Panc1 (cell line): ENCODE results near the gene ANGPTL4. TPM values are rescaled to one million over a fixed set of nuclear protein-coding genes. Genes with fewer than 3 reads are reported as not detected.

Source experiments
- ATAC-seq: fragments of 200-7000 bp; cut with Tn5 transposase; 2 replicates; pipeline ENCODE4 v1.9.1; 2020; ENCODE audit warnings: mild to moderate bottlenecking, moderate library complexity
- BruUV-seq: library from RNA; stranded (reverse); fragments of 400-500 nt; replicated peaks from 2 replicates; lab custom pipeline; 2021; lab: Mats Ljungman, UMichigan
- CTCF ChIA-PET: fragments of 300-600 bp; sonication (Branson Sonifier 250); formaldehyde crosslinking; loops from one replicate; lab custom pipeline; 2022; ENCODE audit warnings: antibody characterized with exemption; lab: Charles Lee
- POLR2A ChIA-PET: fragments of 300-600 bp; sonication (Branson Sonifier 250); formaldehyde crosslinking; loops from one replicate; lab custom pipeline; 2022; ENCODE audit warnings: antibody characterized with exemption; lab: Charles Lee
- DNase-seq: peaks from one replicate; pipeline ENCODE4 v3.0.0-alpha.2; 2010; ENCODE audit warnings: low read depth, low spot score
- H3K27ac ChIP-seq: 2 replicates; pipeline ENCODE4 v1.5.1; 2011; ENCODE audit warnings: mild to moderate bottlenecking, low read length, inconsistent platforms
- H3K27me3 ChIP-seq: fragments of 200-500 bp; sonication (Bioruptor generic); 2 replicates; pipeline ENCODE4 v1.6.0; 2014; ENCODE audit warnings: low read length, inconsistent platforms; ENCODE audit not compliant: control insufficient read depth, insufficient read depth
- H3K36me3 ChIP-seq: fragments of 200-500 bp; sonication (Bioruptor generic); 2 replicates; pipeline ENCODE4 v1.5.1; 2014; ENCODE audit warnings: inconsistent platforms, mild to moderate bottlenecking, low read length, moderate library complexity; ENCODE audit not compliant: control insufficient read depth, insufficient read depth
- H3K4me1 ChIP-seq: 2 replicates; pipeline ENCODE4 v1.5.1; 2011; ENCODE audit warnings: inconsistent platforms, mild to moderate bottlenecking, low read length, moderate library complexity; ENCODE audit not compliant: control insufficient read depth, insufficient read depth
- H3K4me3 ChIP-seq, 2 experiments: 2 replicates each; pipeline ENCODE4 v1.5.1; 2011 to 2012; ENCODE audit warnings: low read depth in 2 of 2, low read length in 2 of 2, mild to moderate bottlenecking in 2 of 2, inconsistent platforms in 1 of 2, moderate library complexity in 1 of 2
- H3K9me3 ChIP-seq: fragments of 200-500 bp; sonication (Bioruptor generic); 2 replicates; pipeline ENCODE4 v1.5.1; 2014; ENCODE audit warnings: low read depth, mild to moderate bottlenecking, inconsistent platforms, low read length, moderate library complexity; ENCODE audit not compliant: control insufficient read depth, insufficient read depth
- POLR2AphosphoS5 ChIP-seq: IDR thresholded peaks from 2 replicates; pipeline ENCODE4 v1.6.1; 2012; ENCODE audit warnings: mild to moderate bottlenecking, low read depth, low read length, moderate library complexity
- SIN3A ChIP-seq: IDR thresholded peaks from 2 replicates; pipeline ENCODE4 v1.6.1; 2012; ENCODE audit warnings: low read depth, mild to moderate bottlenecking, low read length, moderate library complexity, borderline replicate concordance; ENCODE audit not compliant: insufficient read depth
- TCF7L2 ChIP-seq: IDR thresholded peaks from 2 replicates; pipeline ENCODE4 v1.6.1; 2011; ENCODE audit warnings: mild to moderate bottlenecking, low read depth, low read length, inconsistent platforms
- in situ Hi-C: cut with HindIII; loops from 2 replicates; pipeline ENCODE4 v1.10.0; 2016; ENCODE audit warnings: low sequenced_read_pairs, low pct_unique_long_range_greater_than_20kb
- intact Hi-C: fragments of 100-400 bp; cut with micrococcal nuclease; formaldehyde crosslinking; loops from one replicate; pipeline ENCODE4 v1.10.0; 2022; ENCODE audit not compliant: unreplicated experiment
- total RNA-seq: library from RNA; stranded (reverse); gene quantifications from one replicate; pipeline ENCODE4 v1.2.1, GENCODE V29; 2021; ENCODE audit not compliant: unreplicated experiment
- TF ChIP-seq, protein P1 (sequence below), 2 experiments: IDR thresholded peaks; 2 replicates each; pipeline ENCODE4 v1.6.1; 2011 to 2012; ENCODE audit warnings: low read depth in 2 of 2, control low read depth in 1 of 2, low read length in 1 of 2, mild to moderate bottlenecking in 1 of 2, moderate library complexity in 1 of 2; ENCODE audit not compliant: insufficient read depth in 1 of 2
- TF ChIP-seq, protein P2 (sequence below): fragments of 450-650 bp; IDR thresholded peaks from 2 replicates; pipeline ENCODE4 v1.5.1; 2017; ENCODE audit warnings: mild to moderate bottlenecking

The ANGPTL4 gene
- total RNA-seq, 1 experiment from 2014 or later, result 46.6 TPM

DNA sequence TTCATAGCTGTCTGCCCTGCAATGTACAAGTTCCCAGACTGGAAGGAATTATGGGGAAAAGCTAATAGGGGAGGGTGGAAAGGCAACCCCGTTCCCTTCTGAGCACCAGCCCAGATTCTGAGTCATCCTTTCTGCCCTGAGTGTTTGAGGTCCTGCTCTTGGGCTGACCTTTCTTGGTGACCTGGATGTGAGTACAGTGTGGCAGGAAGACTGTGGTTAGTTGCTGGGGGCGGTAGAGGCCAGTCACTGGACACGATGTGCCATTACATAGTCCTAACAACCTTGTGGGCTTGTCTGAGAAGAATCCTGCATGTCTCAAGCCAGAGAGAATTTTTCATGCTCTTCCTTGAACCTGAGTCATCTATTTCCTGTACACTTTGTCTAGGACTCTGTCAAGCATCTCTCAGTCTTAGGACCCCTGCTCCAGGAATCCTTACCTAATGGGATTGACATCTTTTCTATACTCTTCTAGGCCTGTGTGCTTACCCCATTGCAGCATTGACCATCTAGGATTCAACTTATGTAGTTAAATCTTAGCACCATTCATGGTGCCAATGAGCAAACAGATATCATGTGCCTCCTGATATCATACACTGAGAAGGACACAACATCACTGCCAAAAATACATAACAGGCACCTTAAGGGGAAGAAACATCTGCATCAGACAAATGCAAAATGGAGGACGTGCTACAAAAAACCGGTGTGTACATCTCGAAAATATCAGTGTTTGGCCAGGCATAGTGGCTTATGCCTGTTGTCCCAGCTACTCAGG is 8.1 kb upstream of the ANGPTL4 start:
- intact Hi-C loops, result loop anchor here (10.0 kb wide), 1 partner anchor 99 kb away; no protein-coding TSS in a partner anchor
- POLR2A ChIA-PET, result interaction anchor here (0.6 to 1.9 kb wide), 2 partner anchors 35 to 81 kb away, joined by 5 to 8 read pairs; partner anchors contain the start of gene RAB11B
- peak; percentile 88 for DNase-seq
- H3K9me3 ChIP-seq, result no peaks in the 10 kb centered on the region
- no TSS peak for BruUV-seq
- no peaks in the 10 kb centered on the region for H3K27me3 ChIP-seq
- H3K4me3 ChIP-seq, result no peak overlapping the region
- CTCF ChIA-PET, result interaction anchor here (1.3 kb wide), 1 partner anchor 57 kb away, joined by 3 read pairs; the partner anchor contains the start of gene MARCHF2
- peak; percentile 89 for ATAC-seq
- peak overlapping the region; percentile 56 for H3K27ac ChIP-seq
- TF ChIP-seq, protein P1, sequence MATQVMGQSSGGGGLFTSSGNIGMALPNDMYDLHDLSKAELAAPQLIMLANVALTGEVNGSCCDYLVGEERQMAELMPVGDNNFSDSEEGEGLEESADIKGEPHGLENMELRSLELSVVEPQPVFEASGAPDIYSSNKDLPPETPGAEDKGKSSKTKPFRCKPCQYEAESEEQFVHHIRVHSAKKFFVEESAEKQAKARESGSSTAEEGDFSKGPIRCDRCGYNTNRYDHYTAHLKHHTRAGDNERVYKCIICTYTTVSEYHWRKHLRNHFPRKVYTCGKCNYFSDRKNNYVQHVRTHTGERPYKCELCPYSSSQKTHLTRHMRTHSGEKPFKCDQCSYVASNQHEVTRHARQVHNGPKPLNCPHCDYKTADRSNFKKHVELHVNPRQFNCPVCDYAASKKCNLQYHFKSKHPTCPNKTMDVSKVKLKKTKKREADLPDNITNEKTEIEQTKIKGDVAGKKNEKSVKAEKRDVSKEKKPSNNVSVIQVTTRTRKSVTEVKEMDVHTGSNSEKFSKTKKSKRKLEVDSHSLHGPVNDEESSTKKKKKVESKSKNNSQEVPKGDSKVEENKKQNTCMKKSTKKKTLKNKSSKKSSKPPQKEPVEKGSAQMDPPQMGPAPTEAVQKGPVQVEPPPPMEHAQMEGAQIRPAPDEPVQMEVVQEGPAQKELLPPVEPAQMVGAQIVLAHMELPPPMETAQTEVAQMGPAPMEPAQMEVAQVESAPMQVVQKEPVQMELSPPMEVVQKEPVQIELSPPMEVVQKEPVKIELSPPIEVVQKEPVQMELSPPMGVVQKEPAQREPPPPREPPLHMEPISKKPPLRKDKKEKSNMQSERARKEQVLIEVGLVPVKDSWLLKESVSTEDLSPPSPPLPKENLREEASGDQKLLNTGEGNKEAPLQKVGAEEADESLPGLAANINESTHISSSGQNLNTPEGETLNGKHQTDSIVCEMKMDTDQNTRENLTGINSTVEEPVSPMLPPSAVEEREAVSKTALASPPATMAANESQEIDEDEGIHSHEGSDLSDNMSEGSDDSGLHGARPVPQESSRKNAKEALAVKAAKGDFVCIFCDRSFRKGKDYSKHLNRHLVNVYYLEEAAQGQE (IDR thresholded peaks at IDR 0.05; ENCODE audit: insufficient read depth in 1 of 2, low read depth in 2 of 2, low read length in 1 of 2), result no peak
- 0 out of 2 replicates have a peak, but pooled peaks have one; percentile 30 for TF ChIP-seq TCF7L2
- TF ChIP-seq SIN3A, result no peak
- peak; percentile 46; the same call in 1 of the 2 replicates for TF ChIP-seq POLR2AphosphoS5
- in situ Hi-C loops, result no loop called here
- 0 out of 2 replicates have a peak, but pooled peaks cover 4% of the 10 kb centered on the region for H3K4me1 ChIP-seq
- H3K36me3 ChIP-seq, result no peaks in the 10 kb centered on the region

DNA sequence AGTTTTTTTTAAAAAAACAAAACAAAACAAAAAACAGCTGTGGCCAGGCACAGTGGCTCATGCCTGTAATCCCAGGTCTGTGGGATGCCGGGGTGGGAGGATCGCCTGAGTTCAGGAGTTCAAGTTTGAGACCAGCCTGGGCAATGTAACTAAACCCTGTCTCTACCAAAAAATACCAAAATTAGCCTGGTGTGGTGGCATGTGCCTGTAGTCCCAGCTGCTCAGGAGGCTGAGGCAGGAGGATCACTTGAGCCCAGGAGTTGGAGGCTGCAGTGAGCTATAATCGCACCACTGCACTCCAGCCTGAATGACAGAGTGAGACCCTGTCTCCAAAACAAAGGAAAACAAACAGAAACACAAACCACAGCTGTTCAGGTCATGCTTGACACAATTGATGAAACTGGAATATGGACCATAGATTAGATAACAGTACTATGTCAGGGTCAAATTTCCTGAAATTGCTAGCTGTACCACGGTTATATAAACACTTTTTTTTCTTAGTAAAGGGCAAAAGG is 6.9 kb upstream of the ANGPTL4 start:
- intact Hi-C loops, result loop anchor here (10.0 kb wide), 1 partner anchor 98 kb away; no protein-coding TSS in a partner anchor
- H3K27ac ChIP-seq, result no peak overlapping the region

More for the DNA sequence above, 6.9 kb upstream of the ANGPTL4 start:
- H3K9me3 ChIP-seq, result no peaks in the 10 kb centered on the region
- CTCF ChIA-PET, result no interaction called here
- no peak for ATAC-seq
- peaks cover 8% of the 10 kb centered on the region; the same call in 1 of the 2 replicates for H3K4me1 ChIP-seq
- no peak overlapping the region for H3K4me3 ChIP-seq
- TF ChIP-seq, protein P1 (IDR thresholded peaks at IDR 0.05; ENCODE audit: insufficient read depth in 1 of 2, low read depth in 2 of 2, low read length in 1 of 2), result no peak
- TF ChIP-seq TCF7L2 (no peak), SIN3A (no peak), POLR2AphosphoS5 (no peak)
- TF ChIP-seq, protein P2, sequence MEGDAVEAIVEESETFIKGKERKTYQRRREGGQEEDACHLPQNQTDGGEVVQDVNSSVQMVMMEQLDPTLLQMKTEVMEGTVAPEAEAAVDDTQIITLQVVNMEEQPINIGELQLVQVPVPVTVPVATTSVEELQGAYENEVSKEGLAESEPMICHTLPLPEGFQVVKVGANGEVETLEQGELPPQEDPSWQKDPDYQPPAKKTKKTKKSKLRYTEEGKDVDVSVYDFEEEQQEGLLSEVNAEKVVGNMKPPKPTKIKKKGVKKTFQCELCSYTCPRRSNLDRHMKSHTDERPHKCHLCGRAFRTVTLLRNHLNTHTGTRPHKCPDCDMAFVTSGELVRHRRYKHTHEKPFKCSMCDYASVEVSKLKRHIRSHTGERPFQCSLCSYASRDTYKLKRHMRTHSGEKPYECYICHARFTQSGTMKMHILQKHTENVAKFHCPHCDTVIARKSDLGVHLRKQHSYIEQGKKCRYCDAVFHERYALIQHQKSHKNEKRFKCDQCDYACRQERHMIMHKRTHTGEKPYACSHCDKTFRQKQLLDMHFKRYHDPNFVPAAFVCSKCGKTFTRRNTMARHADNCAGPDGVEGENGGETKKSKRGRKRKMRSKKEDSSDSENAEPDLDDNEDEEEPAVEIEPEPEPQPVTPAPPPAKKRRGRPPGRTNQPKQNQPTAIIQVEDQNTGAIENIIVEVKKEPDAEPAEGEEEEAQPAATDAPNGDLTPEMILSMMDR, result no peak
- no peak for DNase-seq
- POLR2A ChIA-PET, result no interaction called here
- BruUV-seq, result no TSS peak
- no peaks in the 10 kb centered on the region for H3K27me3 ChIP-seq
- H3K36me3 ChIP-seq, result no peaks in the 10 kb centered on the region
- in situ Hi-C loops, result no loop called here
